Ovary (tissue), 3 donors: ENCODE data around the gene INPP5D.

Experiments used
- EP300 ChIP-seq: sonication (generic); formaldehyde crosslinking; IDR thresholded peaks from one replicate; pipeline ENCODE4 v1.6.1; 2017; ENCODE audit warnings: antibody characterized with exemption
- POLR2A ChIP-seq: fragments of 450-650 bp; IDR thresholded peaks from one replicate; pipeline ENCODE4 v1.6.1; 2017; ENCODE audit warnings: antibody characterized with exemption, mild to moderate bottlenecking, moderate library complexity
- TF ChIP-seq, protein P1 (sequence below), 3 donors: fragments of 450-650 bp in 2 of 3; fragments of 200-600 bp in 1 of 3; IDR thresholded peaks; one replicate each; pipeline versions ENCODE4 v1.5.1 to v1.8.0; 2016 to 2022; ENCODE audit warnings: antibody characterized with exemption in 3 of 3, mild to moderate bottlenecking in 1 of 3
- donor health status: DM: no; HTN: no; CAD: no.

DNA sequence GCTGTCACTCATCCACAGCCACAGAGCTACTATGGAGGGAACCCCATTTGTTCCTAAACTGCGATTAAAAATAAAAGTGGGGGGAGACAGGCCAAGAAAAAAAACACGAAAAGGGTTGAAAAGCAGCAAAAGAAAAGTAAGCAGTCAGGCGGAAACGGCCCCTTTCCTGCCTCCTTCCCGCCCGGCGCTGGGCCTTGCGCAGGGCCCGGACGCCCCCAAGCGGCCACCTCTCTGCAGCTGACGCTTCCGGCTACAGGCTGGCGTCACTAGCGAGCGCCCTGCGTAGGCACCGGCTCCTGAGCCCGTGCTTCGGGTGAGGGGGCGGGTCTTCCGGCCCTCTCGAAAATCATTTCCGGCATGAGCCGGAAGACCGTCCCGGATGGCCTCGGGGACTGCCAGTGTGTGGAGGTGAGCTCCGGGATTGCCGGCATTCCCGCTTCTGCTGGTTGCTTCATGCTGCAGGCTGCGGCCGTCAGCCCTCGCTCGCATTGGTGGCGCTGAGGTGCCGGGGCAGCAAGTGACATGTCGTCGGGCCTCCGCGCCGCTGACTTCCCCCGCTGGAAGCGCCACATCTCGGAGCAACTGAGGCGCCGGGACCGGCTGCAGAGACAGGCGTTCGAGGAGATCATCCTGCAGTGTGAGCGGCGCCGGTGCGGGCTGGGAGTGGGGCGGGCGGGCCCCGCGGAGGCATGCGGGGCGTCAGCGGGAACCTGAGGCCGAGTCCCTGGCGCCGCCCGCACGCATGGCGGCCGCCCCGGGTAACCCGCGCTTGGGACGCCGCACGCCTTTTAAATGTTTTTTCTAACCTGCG lies 191.4 kb downstream of the INPP5D start, which contains the start of gene ATG16L1:
- TF ChIP-seq, protein P1, sequence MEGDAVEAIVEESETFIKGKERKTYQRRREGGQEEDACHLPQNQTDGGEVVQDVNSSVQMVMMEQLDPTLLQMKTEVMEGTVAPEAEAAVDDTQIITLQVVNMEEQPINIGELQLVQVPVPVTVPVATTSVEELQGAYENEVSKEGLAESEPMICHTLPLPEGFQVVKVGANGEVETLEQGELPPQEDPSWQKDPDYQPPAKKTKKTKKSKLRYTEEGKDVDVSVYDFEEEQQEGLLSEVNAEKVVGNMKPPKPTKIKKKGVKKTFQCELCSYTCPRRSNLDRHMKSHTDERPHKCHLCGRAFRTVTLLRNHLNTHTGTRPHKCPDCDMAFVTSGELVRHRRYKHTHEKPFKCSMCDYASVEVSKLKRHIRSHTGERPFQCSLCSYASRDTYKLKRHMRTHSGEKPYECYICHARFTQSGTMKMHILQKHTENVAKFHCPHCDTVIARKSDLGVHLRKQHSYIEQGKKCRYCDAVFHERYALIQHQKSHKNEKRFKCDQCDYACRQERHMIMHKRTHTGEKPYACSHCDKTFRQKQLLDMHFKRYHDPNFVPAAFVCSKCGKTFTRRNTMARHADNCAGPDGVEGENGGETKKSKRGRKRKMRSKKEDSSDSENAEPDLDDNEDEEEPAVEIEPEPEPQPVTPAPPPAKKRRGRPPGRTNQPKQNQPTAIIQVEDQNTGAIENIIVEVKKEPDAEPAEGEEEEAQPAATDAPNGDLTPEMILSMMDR (IDR thresholded peaks at IDR 0.05), result peak; percentile 92 to 97 (median 97)
- TF ChIP-seq POLR2A, result peak; percentile 46
- peak; percentile 46 for TF ChIP-seq EP300
